OCI-LY1 (cell line): ENCODE results near the gene CTXND1.

Source experiments
- EZH2 ChIP-seq: fragments of 200-600 bp; sonication (generic), shearing (Covaris generic); IDR thresholded peaks from 2 replicates; pipeline ENCODE4 v1.8.0; 2017; ENCODE audit warnings: borderline replicate concordance, mixed run types, mild to moderate bottlenecking, antibody characterized with exemption, low read length, moderate library complexity, mixed read lengths
- TF ChIP-seq, protein P1 (sequence below): fragments of 200-600 bp; sonication (generic), shearing (Covaris generic); IDR thresholded peaks from 2 replicates; pipeline ENCODE4 v1.5.1; 2017; ENCODE audit warnings: mild to moderate bottlenecking, antibody characterized with exemption, low read length, moderate library complexity, mixed read lengths

DNA sequence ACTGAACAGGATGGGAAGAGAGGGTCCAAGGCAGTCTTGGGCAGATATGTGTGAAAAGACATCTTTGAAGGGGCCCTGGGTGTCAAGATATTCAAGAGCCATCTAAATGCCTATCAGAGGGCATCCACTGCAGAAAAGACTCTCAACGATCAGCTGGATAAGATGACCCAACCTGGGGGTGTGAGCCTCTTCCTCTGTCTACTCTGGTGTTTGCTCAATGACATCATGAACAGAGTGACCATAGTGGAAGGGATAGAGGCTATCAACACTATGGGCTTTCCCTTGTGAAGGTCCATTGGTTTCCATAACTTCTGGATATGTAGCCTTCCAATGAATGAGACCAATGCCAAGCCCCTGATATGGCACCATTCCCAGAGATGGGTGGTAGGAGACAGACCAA is 57.1 kb downstream of the CTXND1 start:
- TF ChIP-seq, protein P1, sequence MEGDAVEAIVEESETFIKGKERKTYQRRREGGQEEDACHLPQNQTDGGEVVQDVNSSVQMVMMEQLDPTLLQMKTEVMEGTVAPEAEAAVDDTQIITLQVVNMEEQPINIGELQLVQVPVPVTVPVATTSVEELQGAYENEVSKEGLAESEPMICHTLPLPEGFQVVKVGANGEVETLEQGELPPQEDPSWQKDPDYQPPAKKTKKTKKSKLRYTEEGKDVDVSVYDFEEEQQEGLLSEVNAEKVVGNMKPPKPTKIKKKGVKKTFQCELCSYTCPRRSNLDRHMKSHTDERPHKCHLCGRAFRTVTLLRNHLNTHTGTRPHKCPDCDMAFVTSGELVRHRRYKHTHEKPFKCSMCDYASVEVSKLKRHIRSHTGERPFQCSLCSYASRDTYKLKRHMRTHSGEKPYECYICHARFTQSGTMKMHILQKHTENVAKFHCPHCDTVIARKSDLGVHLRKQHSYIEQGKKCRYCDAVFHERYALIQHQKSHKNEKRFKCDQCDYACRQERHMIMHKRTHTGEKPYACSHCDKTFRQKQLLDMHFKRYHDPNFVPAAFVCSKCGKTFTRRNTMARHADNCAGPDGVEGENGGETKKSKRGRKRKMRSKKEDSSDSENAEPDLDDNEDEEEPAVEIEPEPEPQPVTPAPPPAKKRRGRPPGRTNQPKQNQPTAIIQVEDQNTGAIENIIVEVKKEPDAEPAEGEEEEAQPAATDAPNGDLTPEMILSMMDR, result no peak
- no peak for TF ChIP-seq EZH2
